ENCODE measurements around the gene CDH4.
"Not testable (repeated sequence)": the region's sequence is repeated elsewhere in the genome, so short reads cannot be mapped to it uniquely, and the experiment has no call there.

The CDH4 gene

DNA sequence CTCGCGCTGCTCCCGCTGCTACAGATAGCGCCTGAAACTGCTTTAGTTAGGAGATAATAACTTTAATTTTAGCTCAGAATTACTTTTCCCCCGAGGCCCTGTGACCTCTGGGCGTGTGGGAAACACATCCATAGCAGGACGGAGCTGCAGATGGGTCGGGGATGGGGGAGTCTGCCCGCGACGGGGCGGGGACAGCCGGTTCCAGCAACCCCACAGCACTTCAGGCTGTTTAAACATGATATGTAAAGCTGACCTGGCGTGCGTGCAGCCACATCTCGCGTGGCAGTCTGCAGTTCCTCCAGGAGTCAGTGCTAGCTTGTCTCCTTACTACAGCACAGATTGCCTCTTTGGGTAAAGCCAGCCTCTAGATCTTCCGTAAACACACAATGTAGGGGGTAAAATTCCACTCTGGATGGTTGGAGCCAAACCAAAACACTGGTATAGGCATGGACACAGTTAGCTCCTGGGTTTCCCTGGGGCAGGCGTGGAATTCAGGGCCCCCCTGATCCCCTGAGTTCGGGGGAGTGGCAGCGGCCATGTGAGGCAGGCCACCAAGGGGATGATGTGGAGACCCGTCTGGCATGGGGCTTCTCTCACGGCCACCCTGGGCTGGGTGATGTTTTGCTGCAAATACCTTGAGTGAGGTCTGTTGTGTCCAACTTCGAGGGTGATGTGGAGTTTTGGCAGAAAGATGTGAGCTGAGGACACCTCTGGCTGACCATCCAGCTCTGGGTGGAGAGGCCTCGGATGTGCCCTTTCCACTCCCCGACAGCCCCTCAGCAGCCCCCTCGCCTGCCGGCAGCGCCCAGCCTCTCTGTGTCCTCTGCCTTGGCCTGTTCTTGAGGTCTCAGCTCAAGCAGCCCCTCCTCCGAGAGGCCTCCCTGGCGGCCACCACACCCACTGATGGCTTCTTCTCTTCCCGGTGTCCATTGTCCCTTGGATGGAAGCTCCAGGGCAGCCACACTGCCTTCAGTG is 599.2 kb downstream of the CDH4 start:
- H3K36me3 ChIP-seq (ENCODE audit: control insufficient read depth in 1 of 2, insufficient read depth in 2 of 2, low read length in 2 of 2), result no peaks in the 10 kb centered on the region
- peaks cover 0 to 4% of the 10 kb centered on the region in 2 donors for H3K9me3 ChIP-seq (ENCODE audit: control insufficient read depth in 1 of 2, low read length in 2 of 2)
- no peak overlapping the region for H3K27ac ChIP-seq (ENCODE audit: low read length)
- H3K4me1 ChIP-seq (ENCODE audit: control insufficient read depth in 1 of 2, insufficient read depth in 2 of 2, low read length in 2 of 2), result no peaks in the 10 kb centered on the region
- H3K27me3 ChIP-seq (ENCODE audit: low read depth, low read length), result peaks cover 9% of the 10 kb centered on the region
- no peak overlapping the region for H3K4me3 ChIP-seq (ENCODE audit: low read depth in 1 of 2, low read length in 2 of 2)

- no peak overlapping the region for H3K27ac ChIP-seq (ENCODE audit: low read length)
- no peak overlapping the region for H3K4me3 ChIP-seq (ENCODE audit: low read depth in 1 of 2, low read length in 2 of 2)
- peaks cover 9% of the 10 kb centered on the region for H3K27me3 ChIP-seq (ENCODE audit: low read depth, low read length)
- H3K4me1 ChIP-seq (ENCODE audit: control insufficient read depth in 1 of 2, insufficient read depth in 2 of 2, low read length in 2 of 2), result no peaks in the 10 kb centered on the region
- H3K9me3 ChIP-seq (ENCODE audit: control insufficient read depth in 1 of 2, low read length in 2 of 2), result peaks cover 0 to 4% of the 10 kb centered on the region in 2 donors
- H3K36me3 ChIP-seq (ENCODE audit: control insufficient read depth in 1 of 2, insufficient read depth in 2 of 2, low read length in 2 of 2), result no peaks in the 10 kb centered on the region
Measured at GRCh38 chr20:61852268-61853072, 600.4 kb downstream of the CDH4 start.

- H3K27me3 ChIP-seq (ENCODE audit: low read depth, low read length), result peaks cover 9% of the 10 kb centered on the region
Measured at GRCh38 chr20:61853073-61854005, 601.3 kb downstream of the CDH4 start.

DNA sequence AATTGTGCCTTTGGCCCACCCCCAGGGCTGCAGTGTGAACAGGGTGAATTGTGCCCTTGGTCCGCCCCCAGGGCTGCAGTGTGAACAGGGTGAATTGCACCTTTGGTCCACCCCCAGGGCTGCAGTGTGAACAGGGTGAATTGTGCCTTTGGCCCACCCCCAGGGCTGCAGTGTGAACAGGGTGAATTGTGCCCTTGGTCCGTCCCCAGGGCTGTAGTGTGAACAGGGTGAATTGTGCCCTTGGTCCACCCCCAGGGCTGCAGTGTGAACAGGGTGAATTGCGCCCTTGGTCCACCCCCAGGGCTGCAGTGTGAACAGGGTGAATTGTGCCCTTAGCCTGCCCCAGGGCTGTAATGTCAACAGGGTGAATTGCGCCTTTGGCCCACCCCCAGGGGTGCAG is 602.5 kb downstream of the CDH4 start:
- not testable (repeated sequence) for H3K4me1 ChIP-seq (ENCODE audit: control insufficient read depth in 1 of 2, insufficient read depth in 2 of 2, low read length in 2 of 2); H3K4me3 ChIP-seq (ENCODE audit: low read depth in 1 of 2, low read length in 2 of 2); H3K36me3 ChIP-seq (ENCODE audit: control insufficient read depth in 1 of 2, insufficient read depth in 2 of 2, low read length in 2 of 2); H3K9me3 ChIP-seq (ENCODE audit: control insufficient read depth in 1 of 2, low read length in 2 of 2); H3K27me3 ChIP-seq (ENCODE audit: low read depth, low read length); H3K27ac ChIP-seq (ENCODE audit: low read length)

More at GRCh38 chr20:61853073-61854005, 601.3 kb downstream of the CDH4 start:
- Histone ChIP-seq H3K4me1 (ENCODE audit: control insufficient read depth in 1 of 2, insufficient read depth in 2 of 2, low read length in 2 of 2) (no peaks in the 10 kb centered on the region), H3K4me3 (ENCODE audit: low read depth in 1 of 2, low read length in 2 of 2) (no peak overlapping the region), H3K27ac (ENCODE audit: low read length) (no peak overlapping the region), H3K9me3 (ENCODE audit: control insufficient read depth in 1 of 2, low read length in 2 of 2) (peaks cover 0 to 4% of the 10 kb centered on the region in 2 donors), H3K36me3 (ENCODE audit: control insufficient read depth in 1 of 2, insufficient read depth in 2 of 2, low read length in 2 of 2) (no peaks in the 10 kb centered on the region)

DNA sequence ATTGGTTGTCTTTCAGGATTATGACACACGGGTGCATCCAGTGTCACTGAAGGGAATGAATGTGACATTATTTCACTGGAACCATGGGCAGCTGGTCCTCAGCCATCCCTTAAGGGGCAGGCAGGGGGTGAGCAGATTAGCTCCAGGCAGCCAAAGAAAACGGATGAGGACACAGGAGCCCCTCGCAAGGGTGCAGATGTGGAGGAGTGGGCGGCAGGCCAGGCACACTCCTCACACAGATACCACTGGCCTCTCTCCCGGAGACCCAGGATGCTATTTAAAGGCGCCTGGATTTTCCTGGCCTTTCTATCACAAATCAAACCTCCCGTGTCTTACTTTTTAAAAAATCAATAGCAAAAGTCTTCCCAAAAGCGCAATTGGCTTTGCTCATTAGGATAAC is 603.2 kb downstream of the CDH4 start:
- no peak overlapping the region for H3K27ac ChIP-seq (ENCODE audit: low read length)

GRCh38 chr20:61856626-61857413 is 604.8 kb downstream of the CDH4 start:
- Histone ChIP-seq H3K9me3 (ENCODE audit: control insufficient read depth in 1 of 2, low read length in 2 of 2) (peaks cover 0 to 4% of the 10 kb centered on the region in 2 donors), H3K4me1 (ENCODE audit: control insufficient read depth in 1 of 2, insufficient read depth in 2 of 2, low read length in 2 of 2) (no peaks in the 10 kb centered on the region), H3K4me3 (ENCODE audit: low read depth in 1 of 2, low read length in 2 of 2) (no peak overlapping the region), H3K27ac (ENCODE audit: low read length) (no peak overlapping the region), H3K36me3 (ENCODE audit: control insufficient read depth in 1 of 2, insufficient read depth in 2 of 2, low read length in 2 of 2) (no peaks in the 10 kb centered on the region), H3K27me3 (ENCODE audit: low read depth, low read length) (no peaks in the 10 kb centered on the region)

More for the DNA sequence above, 603.2 kb downstream of the CDH4 start:
- no peak overlapping the region for H3K4me3 ChIP-seq (ENCODE audit: low read depth in 1 of 2, low read length in 2 of 2)
- H3K27me3 ChIP-seq (ENCODE audit: low read depth, low read length), result peaks cover 8% of the 10 kb centered on the region
- H3K9me3 ChIP-seq (ENCODE audit: control insufficient read depth in 1 of 2, low read length in 2 of 2), result peaks cover 0 to 4% of the 10 kb centered on the region in 2 donors
- H3K36me3 ChIP-seq (ENCODE audit: control insufficient read depth in 1 of 2, insufficient read depth in 2 of 2, low read length in 2 of 2), result no peaks in the 10 kb centered on the region
- no peaks in the 10 kb centered on the region for H3K4me1 ChIP-seq (ENCODE audit: control insufficient read depth in 1 of 2, insufficient read depth in 2 of 2, low read length in 2 of 2)

DNA sequence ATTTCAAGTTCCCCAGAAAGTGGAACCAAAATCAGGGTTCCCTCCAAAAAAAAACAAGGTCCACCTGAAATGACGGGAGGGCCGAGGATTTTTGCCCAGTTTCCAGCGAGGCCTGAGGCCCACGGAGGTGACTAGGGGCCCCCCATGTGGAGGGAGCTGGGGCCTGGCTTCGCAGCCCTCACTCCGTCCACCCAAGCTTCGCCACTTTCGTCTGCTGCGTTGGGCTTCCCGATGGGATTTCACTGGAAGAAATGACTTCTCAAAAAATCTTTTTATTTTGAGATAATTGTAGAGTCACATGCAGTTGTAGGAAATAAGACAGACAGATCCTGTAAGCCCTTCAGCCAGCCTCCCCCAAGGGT is 605.3 kb downstream of the CDH4 start:
- Histone ChIP-seq H3K27me3 (ENCODE audit: low read depth, low read length) (no peaks in the 10 kb centered on the region), H3K4me3 (ENCODE audit: low read depth in 1 of 2, low read length in 2 of 2) (no peak overlapping the region), H3K27ac (ENCODE audit: low read length) (no peak overlapping the region), H3K9me3 (ENCODE audit: control insufficient read depth in 1 of 2, low read length in 2 of 2) (peaks cover 0 to 4% of the 10 kb centered on the region in 2 donors), H3K36me3 (ENCODE audit: control insufficient read depth in 1 of 2, insufficient read depth in 2 of 2, low read length in 2 of 2) (no peaks in the 10 kb centered on the region), H3K4me1 (ENCODE audit: control insufficient read depth in 1 of 2, insufficient read depth in 2 of 2, low read length in 2 of 2) (no peaks in the 10 kb centered on the region)

- Histone ChIP-seq H3K4me1 (ENCODE audit: control insufficient read depth in 1 of 2, insufficient read depth in 2 of 2, low read length in 2 of 2) (no peaks in the 10 kb centered on the region), H3K36me3 (ENCODE audit: control insufficient read depth in 1 of 2, insufficient read depth in 2 of 2, low read length in 2 of 2) (no peaks in the 10 kb centered on the region), H3K4me3 (ENCODE audit: low read depth in 1 of 2, low read length in 2 of 2) (no peak overlapping the region), H3K9me3 (ENCODE audit: control insufficient read depth in 1 of 2, low read length in 2 of 2) (peaks cover 0 to 4% of the 10 kb centered on the region in 2 donors), H3K27me3 (ENCODE audit: low read depth, low read length) (no peaks in the 10 kb centered on the region), H3K27ac (ENCODE audit: low read length) (no peak overlapping the region)
Measured at GRCh38 chr20:61857884-61858283, 605.8 kb downstream of the CDH4 start.

DNA sequence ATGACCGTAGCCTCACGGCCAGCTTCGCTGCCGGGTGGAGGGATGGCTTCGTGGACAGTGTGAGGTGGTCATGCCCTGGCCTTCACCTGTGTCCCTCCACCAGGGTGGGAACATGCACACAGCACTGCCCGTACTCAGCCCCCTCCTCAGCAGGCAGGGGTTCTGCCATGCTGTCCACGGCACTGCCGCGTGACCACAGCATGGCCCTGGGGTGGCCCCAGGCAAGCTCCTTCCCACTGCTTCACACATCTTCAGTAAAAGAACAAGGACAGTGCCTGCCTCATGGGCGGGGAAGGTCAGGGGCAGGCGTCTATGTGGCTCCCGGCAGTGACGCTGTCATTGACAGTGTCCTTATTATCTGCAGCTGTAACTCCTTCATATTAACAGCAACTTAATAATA is 607.7 kb downstream of the CDH4 start:
- H3K36me3 ChIP-seq (ENCODE audit: control insufficient read depth in 1 of 2, insufficient read depth in 2 of 2, low read length in 2 of 2), result no peaks in the 10 kb centered on the region
- H3K27me3 ChIP-seq (ENCODE audit: low read depth, low read length), result no peaks in the 10 kb centered on the region
- H3K4me3 ChIP-seq (ENCODE audit: low read depth in 1 of 2, low read length in 2 of 2), result no peak overlapping the region
- H3K4me1 ChIP-seq (ENCODE audit: control insufficient read depth in 1 of 2, insufficient read depth in 2 of 2, low read length in 2 of 2), result no peaks in the 10 kb centered on the region
- no peak overlapping the region for H3K27ac ChIP-seq (ENCODE audit: low read length)
- H3K9me3 ChIP-seq (ENCODE audit: control insufficient read depth in 1 of 2, low read length in 2 of 2), result peaks cover 0 to 4% of the 10 kb centered on the region in 2 donors

- no peaks in the 10 kb centered on the region for H3K27me3 ChIP-seq (ENCODE audit: low read depth, low read length)
- H3K27ac ChIP-seq (ENCODE audit: low read length), result no peak overlapping the region
- H3K36me3 ChIP-seq (ENCODE audit: control insufficient read depth in 1 of 2, insufficient read depth in 2 of 2, low read length in 2 of 2), result no peaks in the 10 kb centered on the region
- no peaks in the 10 kb centered on the region for H3K4me1 ChIP-seq (ENCODE audit: control insufficient read depth in 1 of 2, insufficient read depth in 2 of 2, low read length in 2 of 2)
- H3K9me3 ChIP-seq (ENCODE audit: control insufficient read depth in 1 of 2, low read length in 2 of 2), result peaks cover 0 to 4% of the 10 kb centered on the region in 2 donors
- no peak overlapping the region for H3K4me3 ChIP-seq (ENCODE audit: low read depth in 1 of 2, low read length in 2 of 2)
Measured at GRCh38 chr20:61860260-61860987, 608.4 kb downstream of the CDH4 start.
